GM15510 (cell line): ENCODE data around the gene CSNK1G2.

Experiments
- POLR2A ChIP-seq: IDR thresholded peaks from 3 replicates; pipeline ENCODE4 v1.6.1; 2011; ENCODE audit warnings: borderline replicate concordance; ENCODE audit not compliant: insufficient read length; ENCODE audit errors: extremely low read depth

The CSNK1G2 gene

GRCh38 chr19:1992759-1993260 lies 51.8 kb downstream of the CSNK1G2 start:
- TF ChIP-seq POLR2A: no peak

GRCh38 chr19:1997353-1998233 lies 56.6 kb downstream of the CSNK1G2 start:
- no peak for TF ChIP-seq POLR2A

GRCh38 chr19:1998712-1999708 lies 58.0 kb downstream of the CSNK1G2 start:
- no peak for TF ChIP-seq POLR2A

- no peak for TF ChIP-seq POLR2A
Observed at GRCh38 chr19:1999856-2000515, 59.0 kb downstream of the CSNK1G2 start.

- TF ChIP-seq POLR2A: no peak
Observed at GRCh38 chr19:2003874-2004273, 62.9 kb downstream of the CSNK1G2 start.

- no peak for TF ChIP-seq POLR2A
Observed at GRCh38 chr19:2010135-2010668, 69.2 kb downstream of the CSNK1G2 start.

- TF ChIP-seq POLR2A: no peak
Observed at GRCh38 chr19:2011169-2011568, 70.2 kb downstream of the CSNK1G2 start.

GRCh38 chr19:2012941-2013682 lies 72.1 kb downstream of the CSNK1G2 start:
- TF ChIP-seq POLR2A: no peak

- no peak for TF ChIP-seq POLR2A
Observed at GRCh38 chr19:2013683-2013961, 72.7 kb downstream of the CSNK1G2 start.

GRCh38 chr19:2014131-2014571 lies 73.2 kb downstream of the CSNK1G2 start:
- no peak for TF ChIP-seq POLR2A

GRCh38 chr19:2014731-2015607 lies 74.0 kb downstream of the CSNK1G2 start:
- no peak for TF ChIP-seq POLR2A

GRCh38 chr19:2015608-2015950 lies 74.6 kb downstream of the CSNK1G2 start, which contains the start of gene BTBD2:
Gene BTBD2, minus strand, starts transcription at chr19:2015714. Its CDS starts 11 bp downstream, at chr19:2015703.
- peak; percentile 56 for TF ChIP-seq POLR2A
